GM19463 (cell line): ENCODE measurements around the gene SLC50A1.
"Not testable (repeated sequence)": the region's sequence is repeated elsewhere in the genome, so short reads cannot be mapped to it uniquely, and the experiment has no call there.

Experiments
- ATAC-seq: cut with Tn5 transposase; IDR thresholded peaks from one replicate; pipeline ENCODE4 v1.9.1; 2021; ENCODE audit warnings: mild to moderate bottlenecking, moderate library complexity; ENCODE audit not compliant: unreplicated experiment

SLC50A1 gene

GRCh38 chr1:155116113-155116764 is 19.4 kb upstream of the SLC50A1 start:
- ATAC-seq = no peak

- no peak for ATAC-seq
Observed at GRCh38 chr1:155117610-155118009, 18.0 kb upstream of the SLC50A1 start.

- not testable (repeated sequence) for ATAC-seq
Observed at GRCh38 chr1:155118090-155118489, 17.6 kb upstream of the SLC50A1 start.

GRCh38 chr1:155120253-155120652 is 15.4 kb upstream of the SLC50A1 start:
- ATAC-seq = no peak

- no peak for ATAC-seq
Observed at GRCh38 chr1:155121249-155121648, 14.4 kb upstream of the SLC50A1 start.

DNA sequence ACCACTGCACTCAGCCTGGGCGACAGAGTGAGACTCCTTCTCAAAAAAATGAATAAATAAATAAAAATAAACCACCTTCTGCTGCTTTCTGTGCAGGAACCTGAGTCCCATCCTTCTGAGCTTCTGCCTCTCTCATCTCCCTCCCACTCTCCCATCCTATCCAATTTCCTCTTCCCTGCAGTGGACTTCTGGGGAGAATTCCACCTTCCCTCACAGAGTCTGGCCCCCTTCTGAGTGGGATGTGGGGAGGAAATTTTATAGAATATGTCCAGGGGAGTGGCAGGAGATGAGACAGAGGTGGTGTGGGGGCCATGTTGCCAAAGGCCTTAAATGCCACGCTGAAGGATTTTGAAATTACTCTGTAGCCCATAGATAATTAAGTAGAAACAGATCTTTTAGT is 13.3 kb upstream of the SLC50A1 start:
- ATAC-seq = no peak

GRCh38 chr1:155123801-155124200 is 11.9 kb upstream of the SLC50A1 start:
- no peak for ATAC-seq

DNA sequence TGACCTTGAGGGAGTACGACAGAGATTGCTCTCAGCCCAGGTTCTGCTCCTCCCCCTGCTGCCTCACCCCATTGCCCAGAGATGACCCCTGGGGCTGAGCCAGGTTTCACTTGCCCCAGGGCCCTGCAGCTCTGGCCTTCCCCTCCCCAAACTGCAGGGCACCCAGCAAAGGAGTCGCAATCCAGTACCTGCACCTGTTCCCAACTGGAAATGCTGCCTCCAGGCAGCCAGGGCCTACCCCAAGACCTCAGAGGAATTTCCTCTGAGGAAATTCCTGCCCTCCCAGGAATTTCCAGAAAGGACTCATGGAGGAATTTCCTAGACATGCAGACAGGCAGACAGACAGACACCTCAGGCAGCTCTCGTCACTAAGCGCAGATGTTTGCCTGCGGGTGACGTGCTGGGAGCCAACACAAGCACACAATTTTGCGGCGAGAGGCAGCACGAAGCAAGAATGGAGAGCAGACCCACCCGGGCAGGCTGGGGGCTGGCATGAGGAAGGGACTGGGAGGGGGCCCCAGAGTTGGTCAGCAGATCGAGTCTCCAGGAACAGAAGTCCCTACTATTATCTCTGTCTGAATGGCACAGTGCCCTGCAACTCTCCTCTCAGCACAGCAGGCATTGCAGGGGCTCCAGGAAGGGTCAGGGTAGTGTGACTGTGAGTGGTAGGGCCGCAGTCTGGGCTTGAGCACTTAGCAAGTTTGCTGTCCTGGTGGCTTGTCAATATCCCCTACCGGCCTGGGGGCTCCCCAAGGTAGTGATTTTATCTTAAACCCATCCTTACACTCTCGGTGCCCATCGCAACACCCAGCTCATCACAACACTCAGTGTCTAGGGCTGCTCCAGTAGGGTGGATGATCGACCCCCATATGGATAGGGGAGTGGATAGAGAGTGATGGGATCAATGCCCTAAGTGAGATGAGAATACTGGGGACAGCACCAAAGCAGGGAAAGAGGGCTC is 10.9 kb upstream of the SLC50A1 start:
- no peak for ATAC-seq

DNA sequence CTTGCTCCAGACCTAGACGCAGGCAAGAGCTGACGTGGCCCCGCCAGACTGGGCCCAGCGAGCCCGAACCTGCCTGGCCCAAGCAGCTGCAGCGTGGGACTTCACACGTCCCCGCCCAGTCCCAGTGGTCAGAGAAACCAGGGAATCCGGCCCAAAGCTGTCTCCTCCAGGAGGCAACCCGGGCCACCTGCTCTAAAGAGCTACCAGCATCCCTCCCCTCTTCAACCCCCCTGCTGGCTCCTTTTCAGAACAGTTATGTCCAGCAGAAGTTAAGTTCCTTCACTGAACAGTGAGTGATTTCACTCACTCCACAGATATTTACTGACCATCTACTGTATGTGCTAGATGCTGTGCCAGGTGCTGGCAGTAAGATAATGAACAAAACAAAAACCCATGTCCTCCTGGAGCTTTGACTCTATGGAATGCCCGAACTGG is 10.1 kb upstream of the SLC50A1 start:
- ATAC-seq = no peak

- ATAC-seq = no peak
Observed at GRCh38 chr1:155125946-155126555, 9.6 kb upstream of the SLC50A1 start.

- no peak for ATAC-seq
Observed at GRCh38 chr1:155126556-155127104, 9.0 kb upstream of the SLC50A1 start.

DNA sequence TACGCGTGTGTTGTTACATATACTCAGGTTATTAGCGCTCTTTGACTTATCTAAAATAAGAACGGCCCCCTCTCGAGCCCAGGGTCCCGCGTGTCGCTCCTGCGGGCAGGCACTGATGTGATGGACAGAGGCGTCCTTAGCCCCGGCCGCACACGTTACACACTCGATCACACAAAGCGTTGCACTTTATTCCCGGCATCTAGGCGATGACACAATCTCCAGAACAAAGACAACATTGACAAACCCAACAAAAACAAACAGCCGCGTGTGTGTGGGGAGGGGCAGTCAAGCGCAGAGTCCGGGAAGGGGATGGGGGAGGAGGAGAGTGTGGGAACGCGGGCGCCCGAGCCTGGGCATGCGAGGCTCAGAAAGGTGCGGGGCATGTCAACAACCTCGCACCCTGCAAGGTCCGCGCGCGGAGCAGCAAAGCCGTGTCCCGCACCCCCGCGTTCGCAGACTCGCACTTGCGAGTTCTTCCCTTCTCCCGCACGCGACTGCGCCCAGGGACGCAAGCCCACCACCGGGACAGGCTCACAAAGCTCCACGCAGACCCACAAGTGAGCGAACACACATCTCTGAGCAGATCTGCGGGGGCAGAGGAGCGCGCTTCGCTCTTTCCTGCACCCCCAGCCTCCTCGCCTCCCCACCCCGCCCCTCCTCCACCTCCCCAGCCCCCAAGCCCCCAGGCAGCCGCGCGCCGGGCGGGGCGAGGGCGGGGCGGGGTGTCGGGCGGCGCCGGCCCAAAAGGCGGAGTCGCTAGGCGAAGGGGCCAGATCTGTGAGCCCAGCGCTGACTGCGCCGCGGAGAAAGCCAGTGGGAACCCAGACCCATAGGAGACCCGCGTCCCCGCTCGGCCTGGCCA is 8.3 kb upstream of the SLC50A1 start, which contains the start of gene EFNA1:
Gene EFNA1, plus strand, starts transcription at position 772 of the 862 bp plus-strand sequence. CDS start 102 bp downstream, outside the sequence.
- ATAC-seq = no peak

DNA sequence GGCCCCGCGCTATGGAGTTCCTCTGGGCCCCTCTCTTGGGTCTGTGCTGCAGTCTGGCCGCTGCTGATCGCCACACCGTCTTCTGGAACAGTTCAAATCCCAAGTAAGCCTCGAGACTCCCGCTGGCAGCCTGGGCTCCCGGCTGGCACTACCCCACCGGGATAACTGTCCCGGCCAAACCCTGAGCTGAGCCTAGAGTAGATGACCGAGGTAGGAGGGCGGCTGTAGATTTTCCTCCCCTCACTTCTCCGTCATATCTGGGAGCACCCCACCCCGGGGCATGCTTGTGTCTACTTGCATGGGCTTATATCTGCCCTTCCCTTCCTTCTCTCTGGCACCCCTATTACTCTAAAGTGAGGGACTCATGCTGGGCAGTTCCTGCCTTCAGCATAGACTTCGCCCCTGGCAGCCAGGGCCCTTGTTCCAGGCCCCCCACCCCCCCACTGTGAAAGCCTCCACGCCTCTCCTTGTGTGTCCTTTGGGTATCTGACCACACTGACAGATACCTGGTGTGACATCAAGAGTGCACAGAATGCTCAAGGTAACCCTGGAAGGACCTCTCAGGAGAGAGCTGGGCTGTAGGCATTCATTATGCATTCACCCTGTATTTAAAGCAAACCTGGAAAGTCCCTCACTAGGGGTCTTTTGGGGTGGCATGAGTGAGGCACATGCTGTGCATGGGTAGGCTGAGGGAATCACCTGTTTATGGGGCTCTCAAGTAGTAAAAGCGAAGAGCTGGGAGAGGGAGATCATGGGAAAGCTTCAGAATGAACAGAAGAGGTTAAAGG is 7.5 kb upstream of the SLC50A1 start:
- no peak for ATAC-seq

- no peak for ATAC-seq
Observed at GRCh38 chr1:155128755-155129473, 6.7 kb upstream of the SLC50A1 start.

GRCh38 chr1:155130272-155131006 is 5.2 kb upstream of the SLC50A1 start:
- no peak for ATAC-seq

GRCh38 chr1:155131285-155131684 is 4.4 kb upstream of the SLC50A1 start:
- ATAC-seq = no peak

- no peak for ATAC-seq
Observed at GRCh38 chr1:155131856-155132255, 3.8 kb upstream of the SLC50A1 start.

- ATAC-seq = no peak
Observed at GRCh38 chr1:155133799-155134281, 1.8 kb upstream of the SLC50A1 start.
